ENCODE measurements around the gene OSBPL9. TPM values are rescaled to one million over a fixed set of nuclear protein-coding genes. Genes with fewer than 3 reads are reported as not detected.
"Not testable (repeated sequence)": the region's sequence is repeated elsewhere in the genome, so short reads cannot be mapped to it uniquely, and the experiment has no call there.

OSBPL9 gene
- total and polyA plus RNA-seq, 4 donors = 42.8 to 121 (median 78.8) TPM

DNA sequence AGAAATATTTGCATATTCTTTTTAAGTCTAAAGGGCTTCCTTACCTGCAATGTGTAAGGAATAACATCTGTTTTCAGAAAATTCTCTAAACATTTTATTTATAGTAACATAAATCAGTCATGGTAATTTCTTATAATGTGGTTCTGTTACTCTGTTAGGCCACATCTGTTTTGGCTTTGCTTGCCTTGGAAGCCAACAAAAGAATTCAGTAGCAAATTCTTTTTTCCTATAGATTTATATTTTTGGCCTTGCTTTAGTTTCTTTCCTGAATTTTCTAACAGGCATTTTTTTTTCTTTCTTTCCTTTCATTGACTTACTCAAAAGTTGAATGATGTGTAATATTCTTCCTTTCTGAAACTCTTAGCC is 72.2 kb downstream of the OSBPL9 start:
- Histone ChIP-seq H3K4me1 (ENCODE audit: control insufficient read depth in 1 of 2, insufficient read depth in 2 of 2, low read length in 2 of 2) (peaks cover 0 to 4% of the 10 kb centered on the region in 2 donors), H3K36me3 (ENCODE audit: control insufficient read depth in 1 of 2, insufficient read depth in 2 of 2, low read length in 1 of 2) (no peaks in the 10 kb centered on the region), H3K27me3 (ENCODE audit: control insufficient read depth in 1 of 2, insufficient read depth in 2 of 2, low read length in 1 of 2) (no peaks in the 10 kb centered on the region), H3K27ac (ENCODE audit: low read depth in 1 of 2, low read length in 2 of 2) (no peak overlapping the region), H3K9me3 (ENCODE audit: control insufficient read depth, low read length) (no peaks in the 10 kb centered on the region), H3K4me3 (ENCODE audit: low read length in 2 of 2) (no peak overlapping the region)
- DNase-seq = no peak
- intact Hi-C loops (cut with DNase I) = loop anchor here in 1 of 2 donors (10.0 kb wide), 1 partner anchor 64 kb away; no protein-coding TSS in a partner anchor
- no peak for ATAC-seq (ENCODE audit: low FRiP score)

DNA sequence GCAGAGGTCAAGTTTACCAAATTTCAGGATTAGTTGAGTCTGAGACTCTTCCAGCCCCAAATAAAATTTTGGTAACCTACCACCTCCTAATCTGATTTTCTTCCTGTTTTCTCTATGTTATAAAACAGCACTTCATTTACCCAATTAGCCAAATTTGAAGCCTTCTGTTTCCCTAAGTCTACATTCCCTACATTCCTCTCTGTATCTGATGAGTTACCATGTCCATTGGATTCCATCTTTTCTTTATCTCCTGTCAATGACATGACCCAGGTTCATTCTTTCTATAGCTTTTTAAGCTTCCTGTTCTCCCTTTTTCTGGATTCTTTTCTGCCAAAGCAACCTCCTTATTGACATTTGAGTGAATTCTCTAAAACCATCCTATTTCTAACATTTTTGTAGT is 72.8 kb downstream of the OSBPL9 start:
- Histone ChIP-seq H3K9me3 (ENCODE audit: control insufficient read depth, low read length) (no peaks in the 10 kb centered on the region), H3K4me3 (ENCODE audit: low read length in 2 of 2) (no peak overlapping the region), H3K4me1 (ENCODE audit: control insufficient read depth in 1 of 2, insufficient read depth in 2 of 2, low read length in 2 of 2) (peaks cover 0 to 4% of the 10 kb centered on the region in 2 donors), H3K36me3 (ENCODE audit: control insufficient read depth in 1 of 2, insufficient read depth in 2 of 2, low read length in 1 of 2) (no peaks in the 10 kb centered on the region), H3K27ac (ENCODE audit: low read depth in 1 of 2, low read length in 2 of 2) (no peak overlapping the region), H3K27me3 (ENCODE audit: control insufficient read depth in 1 of 2, insufficient read depth in 2 of 2, low read length in 1 of 2) (no peaks in the 10 kb centered on the region)
- intact Hi-C loops (cut with DNase I) = loop anchor here in 1 of 2 donors (10.0 kb wide), 1 partner anchor 65 kb away; no protein-coding TSS in a partner anchor
- no peak for DNase-seq
- ATAC-seq (ENCODE audit: low FRiP score) = no peak

DNA sequence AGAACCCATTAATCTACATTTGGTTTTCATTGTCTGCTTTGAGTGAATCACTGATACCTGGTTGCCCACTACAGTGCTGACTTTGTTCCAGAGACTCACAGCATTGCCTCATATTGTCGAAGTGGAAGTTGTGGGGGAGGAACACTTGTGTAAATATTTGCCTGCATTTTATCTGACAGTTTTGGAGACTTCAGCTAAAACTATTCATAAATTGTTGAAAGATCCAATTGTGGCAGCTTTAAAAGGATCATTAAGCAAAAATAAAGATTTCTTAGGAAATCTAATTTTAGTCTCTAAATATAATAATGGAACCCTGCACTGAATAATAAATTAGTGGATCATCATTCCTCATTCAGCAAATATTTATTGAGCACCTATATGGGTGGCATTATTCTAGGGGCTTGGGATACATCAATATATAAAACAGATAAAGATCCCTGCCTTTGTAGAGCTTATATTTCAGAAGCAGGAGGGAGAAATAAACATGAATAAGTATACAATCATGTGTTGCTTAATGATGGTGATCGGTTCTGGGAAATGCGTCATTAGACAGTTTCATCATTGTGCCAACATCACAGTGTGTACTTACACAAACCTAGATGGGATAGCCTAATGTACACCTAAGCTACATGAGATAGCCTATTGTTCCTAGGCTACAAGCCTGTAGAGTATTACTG is 73.5 kb downstream of the OSBPL9 start:
- intact Hi-C loops (cut with DNase I) = no loop called here
- ATAC-seq (ENCODE audit: low FRiP score) (no peak), DNase-seq (no peak)
- peaks cover 0 to 4% of the 10 kb centered on the region in 2 donors for H3K4me1 ChIP-seq (ENCODE audit: control insufficient read depth in 1 of 2, insufficient read depth in 2 of 2, low read length in 2 of 2)
- WGBS, 2 donors = 57 to 60% methylated on average over 3 of the region's 3 CpGs
- no peak overlapping the region for H3K4me3 ChIP-seq (ENCODE audit: low read length in 2 of 2)
- no peak overlapping the region for H3K27ac ChIP-seq (ENCODE audit: low read depth in 1 of 2, low read length in 2 of 2)
- no peaks in the 10 kb centered on the region for H3K9me3 ChIP-seq (ENCODE audit: control insufficient read depth, low read length)
- H3K27me3 ChIP-seq (ENCODE audit: control insufficient read depth in 1 of 2, insufficient read depth in 2 of 2, low read length in 1 of 2) = no peaks in the 10 kb centered on the region
- no peaks in the 10 kb centered on the region for H3K36me3 ChIP-seq (ENCODE audit: control insufficient read depth in 1 of 2, insufficient read depth in 2 of 2, low read length in 1 of 2)

DNA sequence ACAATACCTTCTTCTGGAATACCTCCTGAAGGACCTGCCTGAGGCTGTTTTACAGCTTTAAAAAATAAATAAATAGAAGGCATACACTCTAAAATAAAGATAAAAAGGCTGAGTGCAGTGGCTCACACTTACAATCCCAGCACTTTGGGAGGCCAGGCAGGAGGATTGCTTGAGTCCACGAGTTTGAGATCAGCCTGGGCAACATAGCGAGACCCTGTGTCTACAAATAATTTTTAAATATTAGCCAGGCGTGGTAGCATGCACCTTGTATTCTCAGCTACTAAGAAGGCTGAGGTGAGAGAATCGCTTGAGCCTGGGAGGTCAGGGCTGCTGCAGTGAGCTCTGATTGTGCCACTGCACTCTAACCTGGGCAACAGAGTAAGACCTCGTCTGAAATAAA is 75.0 kb downstream of the OSBPL9 start:
- Histone ChIP-seq H3K36me3 (ENCODE audit: control insufficient read depth in 1 of 2, insufficient read depth in 2 of 2, low read length in 1 of 2) (no peaks in the 10 kb centered on the region), H3K9me3 (ENCODE audit: control insufficient read depth, low read length) (no peaks in the 10 kb centered on the region), H3K27me3 (ENCODE audit: control insufficient read depth in 1 of 2, insufficient read depth in 2 of 2, low read length in 1 of 2) (no peaks in the 10 kb centered on the region), H3K4me1 (ENCODE audit: control insufficient read depth in 1 of 2, insufficient read depth in 2 of 2, low read length in 2 of 2) (peaks cover 3 to 4% of the 10 kb centered on the region in 2 donors), H3K27ac (ENCODE audit: low read depth in 1 of 2, low read length in 2 of 2) (no peak overlapping the region), H3K4me3 (ENCODE audit: low read length in 2 of 2) (no peak overlapping the region)
- ATAC-seq (ENCODE audit: low FRiP score) (no peak), DNase-seq (no peak)
- intact Hi-C loops (cut with DNase I) = no loop called here
- 88 to 91% methylated on average over 5 of the region's 5 CpGs for WGBS, 2 donors

DNA sequence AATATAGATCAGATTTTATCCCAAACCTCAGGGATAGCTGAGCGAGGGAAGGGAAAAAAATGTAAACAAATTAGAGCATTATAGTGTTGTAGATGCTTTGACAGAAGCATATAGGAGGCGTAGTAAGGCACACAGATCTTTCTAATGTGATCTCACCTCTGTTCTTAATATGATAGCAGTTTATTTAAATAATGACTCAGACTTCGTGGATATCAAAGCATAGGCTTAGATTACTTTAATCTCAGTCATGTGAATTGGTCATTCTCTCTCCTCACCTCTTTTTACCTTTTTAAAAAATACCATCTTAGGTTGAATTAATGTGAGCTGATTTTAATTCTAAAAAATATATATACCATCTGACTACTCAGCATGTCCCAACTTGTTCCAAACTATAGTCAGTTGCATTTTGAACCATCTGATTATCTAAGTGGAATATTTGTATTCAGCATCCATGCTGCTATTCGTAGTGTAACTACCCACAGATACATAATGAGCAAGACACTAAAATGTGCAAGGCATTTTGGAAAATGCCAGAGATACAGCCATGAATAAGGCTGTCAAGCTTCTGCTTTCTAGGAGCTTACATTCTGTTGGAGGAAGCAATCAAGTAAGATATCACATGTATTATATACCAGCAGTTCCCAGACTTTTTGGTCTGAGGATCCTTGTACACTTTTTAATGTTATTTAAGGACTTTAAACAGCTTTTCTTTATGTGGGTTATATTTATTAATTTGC is 76.7 kb downstream of the OSBPL9 start:
- Histone ChIP-seq H3K9me3 (ENCODE audit: control insufficient read depth, low read length) (no peaks in the 10 kb centered on the region), H3K27me3 (ENCODE audit: control insufficient read depth in 1 of 2, insufficient read depth in 2 of 2, low read length in 1 of 2) (no peaks in the 10 kb centered on the region), H3K4me1 (ENCODE audit: control insufficient read depth in 1 of 2, insufficient read depth in 2 of 2, low read length in 2 of 2) (peaks cover 2 to 5% of the 10 kb centered on the region in 2 donors), H3K36me3 (ENCODE audit: control insufficient read depth in 1 of 2, insufficient read depth in 2 of 2, low read length in 1 of 2) (no peaks in the 10 kb centered on the region), H3K4me3 (ENCODE audit: low read length in 2 of 2) (no peak overlapping the region), H3K27ac (ENCODE audit: low read depth in 1 of 2, low read length in 2 of 2) (no peak overlapping the region)
- ATAC-seq (ENCODE audit: low FRiP score) = no peak
- intact Hi-C loops (cut with DNase I) = no loop called here
- 66% methylated on average over 4 of the region's 4 CpGs for WGBS, 2 donors
- no peak for DNase-seq

DNA sequence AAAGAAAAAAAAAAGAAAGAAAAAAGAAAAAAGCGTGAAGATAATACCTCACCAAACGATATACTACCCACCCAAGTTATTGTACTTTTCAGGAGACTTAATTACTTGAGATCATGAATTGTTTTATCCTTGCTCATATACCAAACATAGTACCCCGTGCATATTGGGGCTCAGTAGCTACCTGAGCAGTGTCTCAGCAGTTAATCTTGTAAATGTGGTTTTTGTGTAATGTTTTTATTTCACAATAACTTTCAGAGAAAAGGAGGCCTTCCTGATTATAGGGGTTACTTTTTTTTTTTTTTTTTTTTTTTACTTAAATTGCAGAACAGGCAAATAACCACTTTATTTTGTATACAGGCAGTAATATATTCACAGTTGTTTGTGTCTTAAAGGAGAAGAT is 80.3 kb downstream of the OSBPL9 start:
- DNase-seq (no peak), ATAC-seq (ENCODE audit: low FRiP score) (no peak)
- Histone ChIP-seq H3K27ac (ENCODE audit: low read depth in 1 of 2, low read length in 2 of 2) (no peak overlapping the region), H3K4me1 (ENCODE audit: control insufficient read depth in 1 of 2, insufficient read depth in 2 of 2, low read length in 2 of 2) (peaks cover 4 to 5% of the 10 kb centered on the region in 2 donors), H3K27me3 (ENCODE audit: control insufficient read depth in 1 of 2, insufficient read depth in 2 of 2, low read length in 1 of 2) (no peaks in the 10 kb centered on the region), H3K4me3 (ENCODE audit: low read length in 2 of 2) (no peak overlapping the region), H3K9me3 (ENCODE audit: control insufficient read depth, low read length) (no peaks in the 10 kb centered on the region), H3K36me3 (ENCODE audit: control insufficient read depth in 1 of 2, insufficient read depth in 2 of 2, low read length in 1 of 2) (no peaks in the 10 kb centered on the region)
- 94 to 95% methylated on average over 3 of the region's 3 CpGs for WGBS, 2 donors
- intact Hi-C loops (cut with DNase I) = loop anchor here in 1 of 2 donors (5.0 kb wide), 1 partner anchor 35 kb away; no protein-coding TSS in a partner anchor

DNA sequence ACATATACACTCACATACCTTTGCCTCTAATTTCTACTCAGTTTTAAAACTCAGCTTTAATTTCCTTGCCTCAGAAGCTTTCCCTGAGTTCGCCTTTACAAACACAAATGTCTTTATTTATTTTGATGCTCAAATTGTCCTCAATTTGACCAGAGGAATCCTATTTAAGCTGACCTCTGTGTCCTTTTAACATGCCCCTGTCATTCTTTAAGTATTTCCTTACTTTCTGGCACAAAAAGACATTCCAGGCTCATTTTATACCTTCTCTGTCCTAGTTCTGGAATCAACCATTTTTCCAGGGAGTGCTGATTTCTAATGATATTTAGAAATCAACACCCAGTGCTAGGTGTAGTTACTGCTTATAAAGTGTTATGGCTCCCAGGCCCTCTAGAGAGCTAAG is 82.5 kb downstream of the OSBPL9 start:
- no peak for DNase-seq
- intact Hi-C loops (cut with DNase I) = loop anchor here in 1 of 2 donors (5.0 kb wide), 1 partner anchor 33 kb away; no protein-coding TSS in a partner anchor

DNA sequence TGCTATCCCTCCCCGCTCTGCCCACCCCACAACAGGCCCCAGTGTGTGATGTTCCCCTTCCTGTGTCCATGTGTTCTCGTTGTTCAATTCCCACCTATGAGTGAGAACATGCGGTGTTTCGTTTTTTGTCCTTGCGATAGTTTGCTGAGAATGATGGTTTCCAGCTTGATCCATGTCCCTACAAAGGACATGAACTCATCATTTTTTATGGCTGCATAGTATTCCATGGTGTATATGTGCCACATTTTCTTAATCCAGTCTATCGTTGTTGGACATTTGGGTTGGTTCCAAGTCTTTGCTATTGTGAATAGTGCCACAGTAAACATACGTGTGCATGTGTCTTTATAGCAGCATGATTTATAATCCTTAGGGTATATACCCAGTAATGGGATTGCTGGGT is 84.9 kb downstream of the OSBPL9 start:
- ATAC-seq (ENCODE audit: low FRiP score); intact Hi-C loops (cut with DNase I); H3K4me1 ChIP-seq (ENCODE audit: control insufficient read depth in 1 of 2, insufficient read depth in 2 of 2, low read length in 2 of 2); H3K36me3 ChIP-seq (ENCODE audit: control insufficient read depth in 1 of 2, insufficient read depth in 2 of 2, low read length in 1 of 2); H3K9me3 ChIP-seq (ENCODE audit: control insufficient read depth, low read length); H3K27ac ChIP-seq (ENCODE audit: low read depth in 1 of 2, low read length in 2 of 2); H3K27me3 ChIP-seq (ENCODE audit: control insufficient read depth in 1 of 2, insufficient read depth in 2 of 2, low read length in 1 of 2); H3K4me3 ChIP-seq (ENCODE audit: low read length in 2 of 2); DNase-seq: not testable (repeated sequence)
- 95% methylated on average over 6 of the region's 7 CpGs for WGBS, 2 donors

More for the DNA sequence above, 82.5 kb downstream of the OSBPL9 start:
- no peak overlapping the region for H3K4me3 ChIP-seq (ENCODE audit: low read length in 2 of 2)
- 95 to 98% methylated on average over 1 of the region's 1 CpG for WGBS, 2 donors
- H3K36me3 ChIP-seq (ENCODE audit: control insufficient read depth in 1 of 2, insufficient read depth in 2 of 2, low read length in 1 of 2) = no peaks in the 10 kb centered on the region
- no peak overlapping the region for H3K27ac ChIP-seq (ENCODE audit: low read depth in 1 of 2, low read length in 2 of 2)
- H3K27me3 ChIP-seq (ENCODE audit: control insufficient read depth in 1 of 2, insufficient read depth in 2 of 2, low read length in 1 of 2) = no peaks in the 10 kb centered on the region
- no peaks in the 10 kb centered on the region for H3K9me3 ChIP-seq (ENCODE audit: control insufficient read depth, low read length)
- peaks cover 2 to 5% of the 10 kb centered on the region in 2 donors for H3K4me1 ChIP-seq (ENCODE audit: control insufficient read depth in 1 of 2, insufficient read depth in 2 of 2, low read length in 2 of 2)
- ATAC-seq (ENCODE audit: low FRiP score) = no peak

DNA sequence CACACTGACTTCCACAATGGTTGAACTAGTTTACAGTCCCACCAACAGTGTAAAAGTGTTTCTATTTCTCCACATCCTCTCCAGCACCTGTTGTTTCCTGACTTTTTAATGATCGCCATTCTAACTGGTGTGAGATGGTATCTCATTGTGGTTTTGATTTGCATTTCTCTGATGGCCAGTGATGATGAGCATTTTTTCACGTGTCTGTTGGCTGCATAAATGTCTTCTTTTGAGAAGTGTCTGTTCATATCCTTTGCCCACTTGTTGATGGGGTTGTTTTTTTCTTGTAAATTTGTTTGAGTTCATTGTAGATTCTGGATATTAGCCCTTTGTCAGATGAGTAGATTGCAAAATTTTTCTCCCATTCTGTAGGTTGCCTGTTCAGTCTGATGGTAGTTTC is 85.3 kb downstream of the OSBPL9 start:
- H3K27me3 ChIP-seq (ENCODE audit: control insufficient read depth in 1 of 2, insufficient read depth in 2 of 2, low read length in 1 of 2); ATAC-seq (ENCODE audit: low FRiP score); H3K27ac ChIP-seq (ENCODE audit: low read depth in 1 of 2, low read length in 2 of 2); DNase-seq; intact Hi-C loops (cut with DNase I); H3K9me3 ChIP-seq (ENCODE audit: control insufficient read depth, low read length); H3K4me3 ChIP-seq (ENCODE audit: low read length in 2 of 2); H3K36me3 ChIP-seq (ENCODE audit: control insufficient read depth in 1 of 2, insufficient read depth in 2 of 2, low read length in 1 of 2); H3K4me1 ChIP-seq (ENCODE audit: control insufficient read depth in 1 of 2, insufficient read depth in 2 of 2, low read length in 2 of 2): not testable (repeated sequence)
- WGBS, 2 donors = 90% methylated on average over 1 of the region's 2 CpGs; no CpG with 5 or more reads in 1 of the 2 donors
